ENCODE data around the gene IGF1R.

DNA sequence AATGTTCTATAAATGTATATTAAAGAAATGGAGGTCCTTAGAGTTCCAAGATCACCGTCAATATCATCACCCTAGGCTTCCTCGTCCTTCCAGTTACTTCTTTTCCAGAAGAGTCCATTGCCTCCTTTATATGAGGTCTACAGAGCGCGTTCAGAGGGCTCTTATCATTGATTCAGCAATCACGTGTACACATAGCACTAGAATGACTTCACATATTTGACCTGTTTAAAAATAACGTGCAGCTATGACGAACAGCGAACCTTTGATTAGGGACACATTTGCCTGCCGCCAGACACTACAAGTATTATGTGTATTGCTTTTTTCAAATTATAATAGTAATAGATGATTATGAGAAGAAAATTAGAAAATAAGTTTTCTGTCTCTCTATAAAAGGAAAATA is 26.0 kb downstream of the IGF1R start:
- TF ChIP-seq POLR2A (IDR thresholded peaks at IDR 0.05; ENCODE audit: low read length) (no peak), GATA1 (IDR thresholded peaks at IDR 0.05; ENCODE audit: low read depth, low read length) (no peak)
